ENCODE measurements around the gene OR7C2.

The OR7C2 gene

GRCh38 chr19:14979476-14980255, 38.4 kb downstream of the OR7C2 start, which contains the start of gene SLC1A6:
Gene SLC1A6 (minus strand): TSS chr19:14979864. CDS start chr19:14972910, 6,954 bp downstream.
- DNase-seq (ENCODE audit: low read depth): no peak

DNA sequence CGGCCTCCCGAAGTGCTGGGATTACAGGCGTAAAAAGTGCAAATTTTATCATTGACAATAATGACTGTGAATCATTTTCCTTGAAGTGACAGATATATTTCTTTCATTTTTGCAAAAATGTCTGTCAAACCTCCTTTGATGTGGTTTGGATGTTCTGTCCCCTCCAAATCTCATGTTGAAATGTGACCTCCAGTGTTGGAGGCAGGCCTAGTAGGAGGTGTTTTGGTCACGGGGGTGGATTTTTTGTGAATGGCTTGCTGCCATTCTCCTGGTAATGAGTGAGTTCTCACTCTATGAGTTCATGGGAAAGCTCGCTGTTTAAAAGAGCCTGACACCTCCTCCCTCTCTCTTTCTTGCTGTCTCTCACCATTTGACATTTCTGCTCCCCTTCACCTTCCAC, 43.8 kb downstream of the OR7C2 start:
- DNase-seq (ENCODE audit: low read depth): no peak

All from stimulated activated CD8-positive, alpha-beta memory T cell treated with anti-CD3 and anti-CD28 coated beads, Interleukin-4, amount 100 ng/mL, for 24 hours (primary cell).